SK-N-MC (cell line): ENCODE measurements around the gene NT5DC1.

Source experiments
- EZH2 ChIP-seq: fragments of 200-600 bp; sonication (generic); IDR thresholded peaks from one replicate; pipeline ENCODE4 v1.6.1; 2017; ENCODE audit warnings: antibody characterized with exemption
- FOXP2 ChIP-seq: optimal IDR thresholded peaks from 2 replicates; pipeline ENCODE3; 2011; ENCODE audit warnings: mild to moderate bottlenecking, moderate library complexity; ENCODE audit not compliant: insufficient read depth; ENCODE audit errors: extremely low read length, control extremely low read depth
- POLR2AphosphoS5 ChIP-seq: IDR thresholded peaks from 2 replicates; pipeline ENCODE4 v1.6.1; 2012; ENCODE audit warnings: mild to moderate bottlenecking, low read depth, low read length, borderline replicate concordance

- TF ChIP-seq POLR2AphosphoS5 = no peak
- no peak for TF ChIP-seq EZH2
- TF ChIP-seq FOXP2 = no peak
Measured at GRCh38 chr6:116244284-116244683, 143.6 kb downstream of the NT5DC1 start.
